Tibial nerve (tissue), 4 donors: Measurements from ENCODE around the gene METTL18.

Source experiments
- CTCF ChIP-seq, 5 experiments: fragments of 200-600 bp in 3 of 5; fragments of 450-650 bp in 2 of 5; sonication (generic) in 3 of 5; IDR thresholded peaks; one replicate each; pipeline ENCODE4 v1.5.1; 2016 to 2019; ENCODE audit warnings: antibody characterized with exemption in 5 of 5, mild to moderate bottlenecking in 3 of 5, moderate library complexity in 2 of 5
- EP300 ChIP-seq, 2 donors: sonication (generic); formaldehyde crosslinking; IDR thresholded peaks; one replicate each; pipeline ENCODE4 v1.6.1; 2017; ENCODE audit warnings: antibody characterized with exemption in 2 of 2, mild to moderate bottlenecking in 1 of 2
- POLR2A ChIP-seq, 2 donors: fragments of 450-650 bp; IDR thresholded peaks; one replicate each; pipeline ENCODE4 v1.6.1; 2017; ENCODE audit warnings: antibody characterized with exemption in 2 of 2, mild to moderate bottlenecking in 2 of 2, moderate library complexity in 2 of 2

GRCh38 chr1:169786974-169787373 lies 7.7 kb downstream of the METTL18 start:
- TF ChIP-seq CTCF (IDR thresholded peaks at IDR 0.05) (no peak), EP300 (IDR thresholded peaks at IDR 0.05) (no peak), POLR2A (IDR thresholded peaks at IDR 0.05) (no peak)
